Upper lobe of left lung (tissue), 4 donors: ENCODE results near the gene XNDC1N.

Experiments
- CTCF ChIP-seq, 6 experiments: fragments of 450-650 bp in 4 of 6; fragments of 200-600 bp in 2 of 6; sonication (generic) in 2 of 6; IDR thresholded peaks; one replicate each; pipeline ENCODE4 v1.5.1; 2016 to 2019; ENCODE audit warnings: antibody characterized with exemption in 6 of 6
- EP300 ChIP-seq, 4 donors: sonication (generic); formaldehyde crosslinking; IDR thresholded peaks; one replicate each; pipeline ENCODE4 v1.5.1; 2017; ENCODE audit warnings: antibody characterized with exemption in 4 of 4, control low read depth in 2 of 4

GRCh38 chr11:71933141-71933933, 4.9 kb upstream of the XNDC1N start:
- TF ChIP-seq CTCF (IDR thresholded peaks at IDR 0.05) (no peak), EP300 (IDR thresholded peaks at IDR 0.05) (no peak)
